ENCODE results near the gene SUGP1. TPM values are rescaled to one million over a fixed set of nuclear protein-coding genes. Genes with fewer than 3 reads are reported as not detected.

SUGP1 gene
- total RNA-seq, 6 experiments from 2014 or later, result 37.7 to 47.0 (median 44.4) TPM

DNA sequence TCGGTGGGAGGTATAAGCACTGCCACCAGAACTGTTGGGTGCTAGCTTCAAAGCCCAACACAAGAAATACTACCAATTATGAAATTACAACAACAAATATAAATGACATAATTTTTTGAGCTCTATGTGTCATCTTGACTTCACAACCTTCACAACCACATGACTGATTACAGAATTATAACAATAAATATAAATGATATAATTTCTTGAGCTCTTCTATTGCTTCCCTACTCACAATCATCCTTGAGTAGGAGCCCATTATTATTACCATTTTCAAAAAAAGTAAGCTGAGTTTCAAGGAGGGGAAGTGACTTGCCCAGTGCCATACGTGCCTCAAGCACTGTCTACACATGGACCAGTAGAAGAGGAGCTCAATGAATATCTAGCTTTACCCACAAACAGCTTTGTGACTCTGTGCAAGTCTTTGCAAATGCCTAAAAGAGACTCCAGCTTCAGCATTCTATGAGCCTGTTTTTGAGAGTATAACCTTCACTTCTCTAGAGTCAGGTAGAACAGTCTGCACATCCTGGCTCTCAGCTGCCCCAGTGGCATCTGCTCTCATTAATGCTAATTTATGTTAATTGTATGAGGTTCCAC lies 86.0 kb downstream of the SUGP1 start:
- Mint-ChIP-seq H3K36me3 (ENCODE audit: low read depth) (0 out of 2 replicates have a peak, but pooled peaks cover 6% of the 10 kb centered on the region), H3K27me3 (ENCODE audit: insufficient read depth) (peaks cover 19% of the 10 kb centered on the region), H3K9me3 (peaks cover 31% of the 10 kb centered on the region), H3K27ac (no peak overlapping the region), H3K4me3 (no peak overlapping the region), H3K4me1 (ENCODE audit: low read depth) (no peaks in the 10 kb centered on the region)
- TF ChIP-seq, protein P1, sequence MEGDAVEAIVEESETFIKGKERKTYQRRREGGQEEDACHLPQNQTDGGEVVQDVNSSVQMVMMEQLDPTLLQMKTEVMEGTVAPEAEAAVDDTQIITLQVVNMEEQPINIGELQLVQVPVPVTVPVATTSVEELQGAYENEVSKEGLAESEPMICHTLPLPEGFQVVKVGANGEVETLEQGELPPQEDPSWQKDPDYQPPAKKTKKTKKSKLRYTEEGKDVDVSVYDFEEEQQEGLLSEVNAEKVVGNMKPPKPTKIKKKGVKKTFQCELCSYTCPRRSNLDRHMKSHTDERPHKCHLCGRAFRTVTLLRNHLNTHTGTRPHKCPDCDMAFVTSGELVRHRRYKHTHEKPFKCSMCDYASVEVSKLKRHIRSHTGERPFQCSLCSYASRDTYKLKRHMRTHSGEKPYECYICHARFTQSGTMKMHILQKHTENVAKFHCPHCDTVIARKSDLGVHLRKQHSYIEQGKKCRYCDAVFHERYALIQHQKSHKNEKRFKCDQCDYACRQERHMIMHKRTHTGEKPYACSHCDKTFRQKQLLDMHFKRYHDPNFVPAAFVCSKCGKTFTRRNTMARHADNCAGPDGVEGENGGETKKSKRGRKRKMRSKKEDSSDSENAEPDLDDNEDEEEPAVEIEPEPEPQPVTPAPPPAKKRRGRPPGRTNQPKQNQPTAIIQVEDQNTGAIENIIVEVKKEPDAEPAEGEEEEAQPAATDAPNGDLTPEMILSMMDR (IDR thresholded peaks at IDR 0.05), result no peak
- no peak for DNase-seq

DNA sequence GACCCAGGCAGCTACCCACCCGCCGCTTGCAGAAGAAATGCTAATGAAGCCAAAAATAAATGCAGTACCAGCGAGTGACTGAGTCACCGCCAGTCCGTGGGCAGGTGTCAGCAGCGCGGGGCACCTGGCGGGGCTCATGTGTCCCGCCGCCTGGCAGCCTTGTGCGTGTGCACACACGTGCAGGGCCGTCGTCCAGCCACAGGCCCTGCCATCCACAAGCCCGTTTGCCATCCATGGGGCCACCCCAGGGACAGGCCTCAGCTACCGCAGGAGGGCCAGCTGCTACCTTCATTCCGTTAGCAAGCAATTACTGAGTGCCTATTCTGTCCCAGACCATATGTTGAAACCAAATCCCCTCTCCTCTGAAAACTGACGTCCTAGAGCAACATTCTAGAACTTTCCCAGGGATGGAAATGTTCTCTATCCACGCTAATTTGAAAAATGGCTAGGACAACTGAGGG lies 88.0 kb downstream of the SUGP1 start:
- Mint-ChIP-seq H3K4me1 (ENCODE audit: low read depth) (no peaks in the 10 kb centered on the region), H3K27me3 (ENCODE audit: insufficient read depth) (peaks cover 32% of the 10 kb centered on the region), H3K36me3 (ENCODE audit: low read depth) (0 out of 2 replicates have a peak, but pooled peaks cover 6% of the 10 kb centered on the region), H3K9me3 (peaks cover 31% of the 10 kb centered on the region), H3K27ac (no peak overlapping the region), H3K4me3 (no peak overlapping the region)
- TF ChIP-seq, protein P1 (IDR thresholded peaks at IDR 0.05), result no peak
- DNase-seq, result no peak

- TF ChIP-seq, protein P1 (IDR thresholded peaks at IDR 0.05), result no peak
- H3K27ac Mint-ChIP-seq, result no peak overlapping the region
- H3K9me3 Mint-ChIP-seq, result peaks cover 25% of the 10 kb centered on the region
- no peak overlapping the region for H3K4me3 Mint-ChIP-seq
- no peaks in the 10 kb centered on the region for H3K4me1 Mint-ChIP-seq (ENCODE audit: low read depth)
- no peak for DNase-seq
- peaks cover 34% of the 10 kb centered on the region for H3K27me3 Mint-ChIP-seq (ENCODE audit: insufficient read depth)
- 0 out of 2 replicates have a peak, but pooled peaks cover 6% of the 10 kb centered on the region for H3K36me3 Mint-ChIP-seq (ENCODE audit: low read depth)
These were observed 89.3 kb downstream of the SUGP1 start for GRCh38 chr19:19230999-19231398.

DNA sequence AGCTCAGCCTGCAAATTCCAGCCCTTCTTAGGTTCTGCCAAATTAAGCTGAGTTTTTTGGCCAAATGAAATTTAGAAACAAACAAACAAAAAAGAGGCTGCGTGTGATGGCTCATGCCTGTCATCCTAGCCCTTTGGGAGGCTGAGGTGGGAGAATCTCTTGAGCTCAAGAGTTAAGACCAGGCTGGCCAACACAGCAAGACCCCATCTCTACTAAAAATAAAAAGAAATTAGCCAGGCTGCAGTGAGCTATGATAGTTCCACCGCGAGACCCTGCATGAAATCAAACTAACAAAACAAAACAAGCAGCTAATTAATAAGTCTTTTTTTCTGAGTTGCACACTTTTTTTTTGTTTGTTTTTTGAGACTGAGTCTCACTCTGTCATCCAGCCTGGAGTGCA lies 90.6 kb downstream of the SUGP1 start:
- H3K27me3 Mint-ChIP-seq (ENCODE audit: insufficient read depth), result peaks cover 39% of the 10 kb centered on the region
- peaks cover 16% of the 10 kb centered on the region for H3K9me3 Mint-ChIP-seq
- no peak for DNase-seq
- H3K36me3 Mint-ChIP-seq (ENCODE audit: low read depth), result 0 out of 2 replicates have a peak, but pooled peaks cover 6% of the 10 kb centered on the region
- TF ChIP-seq, protein P1 (IDR thresholded peaks at IDR 0.05), result no peak
- H3K27ac Mint-ChIP-seq, result no peak overlapping the region
- no peaks in the 10 kb centered on the region for H3K4me1 Mint-ChIP-seq (ENCODE audit: low read depth)
- H3K4me3 Mint-ChIP-seq, result no peak overlapping the region

DNA sequence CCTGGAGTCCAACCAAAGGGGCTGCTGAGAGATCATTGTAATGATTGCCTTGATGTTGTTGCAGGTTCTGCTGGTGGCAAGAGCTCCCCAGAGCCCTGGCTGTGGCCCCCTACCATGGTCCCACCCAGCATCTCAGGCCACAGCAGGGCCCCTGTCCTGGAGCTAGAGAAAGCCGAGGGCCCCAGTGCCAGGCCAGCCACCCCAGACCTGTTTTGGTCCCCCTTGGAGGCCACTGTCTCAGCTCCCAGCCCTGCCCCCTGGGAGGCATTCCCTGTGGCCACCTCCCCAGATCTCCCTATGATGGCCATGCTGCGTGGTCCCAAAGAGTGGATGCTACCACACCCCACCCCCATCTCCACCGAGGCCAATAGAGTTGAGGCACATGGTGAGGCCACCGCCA lies 93.1 kb downstream of the SUGP1 start:
- Mint-ChIP-seq H3K4me1 (ENCODE audit: low read depth) (no peaks in the 10 kb centered on the region), H3K9me3 (no peaks in the 10 kb centered on the region), H3K27ac (no peak overlapping the region), H3K27me3 (ENCODE audit: insufficient read depth) (peaks cover 41% of the 10 kb centered on the region), H3K36me3 (ENCODE audit: low read depth) (no peaks in the 10 kb centered on the region), H3K4me3 (no peak overlapping the region)
- no peak for DNase-seq
- TF ChIP-seq, protein P1 (IDR thresholded peaks at IDR 0.05), result no peak
